SJCRH30 (cell line): Measurements from ENCODE around the gene PLCZ1. TPM values are rescaled to one million over a fixed set of nuclear protein-coding genes. Genes with fewer than 3 reads are reported as not detected.
"Not testable (repeated sequence)": the region's sequence is repeated elsewhere in the genome, so short reads cannot be mapped to it uniquely, and the experiment has no call there.

Experiments used
- DNase-seq, 2 experiments: peaks; one replicate each; pipeline ENCODE4 v3.0.0-alpha.2; 2015 to 2020
- H3K27ac ChIP-seq: fragments of 250-450 bp; sonication (Bioruptor Pico); 2 replicates; pipeline ENCODE4 v1.5.1; 2020; ENCODE audit warnings: mild to moderate bottlenecking, moderate library complexity
- H3K27me3 ChIP-seq: fragments of 250-450 bp; sonication (Bioruptor Pico); 2 replicates; pipeline ENCODE4 v1.5.1; 2020; ENCODE audit warnings: mild to moderate bottlenecking, moderate library complexity
- H3K36me3 ChIP-seq: fragments of 250-450 bp; sonication (Bioruptor Pico); 2 replicates; pipeline ENCODE4 v1.5.1; 2020; ENCODE audit warnings: mild to moderate bottlenecking, moderate library complexity
- H3K4me1 ChIP-seq: fragments of 250-450 bp; sonication (Bioruptor Pico); 2 replicates; pipeline ENCODE4 v1.5.1; 2020; ENCODE audit warnings: mild to moderate bottlenecking, moderate library complexity
- H3K4me3 ChIP-seq: fragments of 250-450 bp; sonication (Bioruptor Pico); 2 replicates; pipeline ENCODE4 v1.5.1; 2020; ENCODE audit warnings: mild to moderate bottlenecking, moderate library complexity
- H3K9me3 ChIP-seq: fragments of 250-450 bp; sonication (Bioruptor Pico); replicated peaks from 2 replicates; pipeline ENCODE4 v1.5.1; 2020; ENCODE audit warnings: mild to moderate bottlenecking, moderate library complexity
- total RNA-seq: library from RNA; depleted of rRNA; stranded (reverse); fragments of >200 nt; shearing (Covaris generic); gene quantifications from 2 replicates; pipeline ENCODE4 v1.2.3, GENCODE V29; 2014

Gene PLCZ1
- total RNA-seq, 1 experiment from 2014 or later: not detected

DNA sequence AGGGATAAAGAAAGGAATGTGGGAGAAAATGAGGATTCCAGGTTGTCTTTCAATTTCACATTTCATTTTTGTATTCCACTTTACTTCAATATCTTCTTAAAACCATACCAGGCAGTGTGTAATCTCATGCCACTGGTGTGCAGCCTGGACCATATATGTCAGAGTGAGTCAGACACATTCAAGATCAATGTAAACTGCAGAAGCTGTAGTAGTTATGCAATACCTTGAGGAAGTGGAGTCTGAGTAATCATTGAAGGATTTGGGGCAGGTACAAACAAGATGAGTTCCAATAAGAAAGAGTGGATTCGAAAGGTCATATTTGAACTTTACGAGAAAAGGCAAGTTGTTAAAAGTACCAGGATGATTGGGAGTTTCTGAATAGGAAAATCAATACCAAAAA, 14.1 kb downstream of the PLCZ1 start:
- no peak for DNase-seq
- no peaks in the 10 kb centered on the region for H3K4me1 ChIP-seq
- no peaks in the 10 kb centered on the region for H3K9me3 ChIP-seq
- H3K4me3 ChIP-seq: no peak overlapping the region
- no peak overlapping the region for H3K27ac ChIP-seq
- no peaks in the 10 kb centered on the region for H3K27me3 ChIP-seq
- no peaks in the 10 kb centered on the region for H3K36me3 ChIP-seq

DNA sequence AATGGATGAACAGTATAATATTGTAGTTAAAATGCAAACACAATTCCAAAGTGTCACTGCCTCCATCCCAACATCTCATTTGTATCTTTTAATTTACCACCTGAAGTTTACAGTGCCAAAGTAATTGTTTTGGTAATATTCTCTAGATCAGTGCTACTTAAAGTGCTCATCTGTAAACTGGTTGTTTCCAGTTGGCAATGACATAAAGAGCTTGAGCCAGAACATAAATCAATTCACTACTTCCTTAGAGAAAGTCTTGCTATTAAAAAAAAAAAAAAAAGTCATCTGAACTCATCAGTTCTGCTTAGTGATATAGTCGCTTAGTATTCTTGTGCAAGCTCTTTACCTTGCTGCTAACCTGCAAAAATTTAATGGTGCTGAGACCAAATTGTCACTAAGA, 16.4 kb downstream of the PLCZ1 start:
- H3K27me3 ChIP-seq: no peaks in the 10 kb centered on the region
- no peaks in the 10 kb centered on the region for H3K36me3 ChIP-seq
- no peaks in the 10 kb centered on the region for H3K9me3 ChIP-seq
- no peak overlapping the region for H3K4me3 ChIP-seq
- no peaks in the 10 kb centered on the region for H3K4me1 ChIP-seq
- no peak for DNase-seq
- H3K27ac ChIP-seq: no peak overlapping the region

- no peak overlapping the region for H3K4me3 ChIP-seq
- no peaks in the 10 kb centered on the region for H3K27me3 ChIP-seq
- DNase-seq: no peak
- H3K4me1 ChIP-seq: no peaks in the 10 kb centered on the region
- no peaks in the 10 kb centered on the region for H3K9me3 ChIP-seq
- no peaks in the 10 kb centered on the region for H3K36me3 ChIP-seq
- no peak overlapping the region for H3K27ac ChIP-seq
Measured at GRCh38 chr12:18720690-18721089, 17.1 kb downstream of the PLCZ1 start.

- H3K27me3 ChIP-seq: no peaks in the 10 kb centered on the region
- no peak for DNase-seq
- no peak overlapping the region for H3K27ac ChIP-seq
- H3K9me3 ChIP-seq: no peaks in the 10 kb centered on the region
- H3K4me3 ChIP-seq: no peak overlapping the region
- no peaks in the 10 kb centered on the region for H3K4me1 ChIP-seq
- H3K36me3 ChIP-seq: no peaks in the 10 kb centered on the region
Measured at GRCh38 chr12:18719922-18720510, 17.8 kb downstream of the PLCZ1 start.

DNA sequence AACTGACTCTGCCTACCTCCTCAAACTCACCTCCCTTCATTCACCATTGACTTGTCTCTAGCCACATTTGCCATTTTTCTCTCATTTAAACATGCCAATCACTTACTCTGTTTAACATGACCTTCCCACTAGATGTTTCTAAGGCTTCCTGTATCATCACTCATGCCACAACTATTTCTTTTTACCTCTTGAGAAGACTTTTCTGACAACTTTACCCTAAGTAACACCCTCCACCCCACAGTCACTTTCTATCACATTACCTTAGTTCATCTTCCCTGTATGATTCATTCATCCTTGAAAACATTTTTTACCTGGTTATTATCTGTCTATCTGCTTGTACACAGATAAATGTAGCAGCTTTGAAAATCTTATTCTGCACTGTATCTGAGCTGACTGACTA, 19.4 kb downstream of the PLCZ1 start:
- Histone ChIP-seq H3K27ac (no peak overlapping the region), H3K9me3 (no peaks in the 10 kb centered on the region), H3K36me3 (no peaks in the 10 kb centered on the region), H3K4me3 (no peak overlapping the region), H3K27me3 (no peaks in the 10 kb centered on the region), H3K4me1 (no peaks in the 10 kb centered on the region)
- DNase-seq: no peak

GRCh38 chr12:18716236-18716635, 21.6 kb downstream of the PLCZ1 start:
- no peak for DNase-seq
- no peaks in the 10 kb centered on the region for H3K27me3 ChIP-seq
- H3K36me3 ChIP-seq: no peaks in the 10 kb centered on the region
- H3K27ac ChIP-seq: no peak overlapping the region
- no peaks in the 10 kb centered on the region for H3K9me3 ChIP-seq
- H3K4me3 ChIP-seq: no peak overlapping the region
- no peaks in the 10 kb centered on the region for H3K4me1 ChIP-seq

GRCh38 chr12:18706798-18707197, 31.0 kb downstream of the PLCZ1 start:
- peak in 1 of 2 experiments; percentile 2 for DNase-seq
- H3K4me1 ChIP-seq: no peaks in the 10 kb centered on the region
- no peaks in the 10 kb centered on the region for H3K27me3 ChIP-seq
- no peaks in the 10 kb centered on the region for H3K36me3 ChIP-seq
- no peak overlapping the region for H3K27ac ChIP-seq
- H3K4me3 ChIP-seq: no peak overlapping the region
- no peaks in the 10 kb centered on the region for H3K9me3 ChIP-seq

GRCh38 chr12:18703911-18704310, 33.9 kb downstream of the PLCZ1 start:
- no peaks in the 10 kb centered on the region for H3K36me3 ChIP-seq
- no peaks in the 10 kb centered on the region for H3K9me3 ChIP-seq
- H3K27me3 ChIP-seq: no peaks in the 10 kb centered on the region
- H3K4me1 ChIP-seq: no peaks in the 10 kb centered on the region
- H3K27ac ChIP-seq: no peak overlapping the region
- DNase-seq: no peak
- no peak overlapping the region for H3K4me3 ChIP-seq

- Histone ChIP-seq H3K27ac (no peak overlapping the region), H3K27me3 (no peaks in the 10 kb centered on the region), H3K9me3 (no peaks in the 10 kb centered on the region), H3K4me1 (no peaks in the 10 kb centered on the region), H3K4me3 (no peak overlapping the region), H3K36me3 (no peaks in the 10 kb centered on the region)
- no peak for DNase-seq
Measured at GRCh38 chr12:18703321-18703720, 34.5 kb downstream of the PLCZ1 start.

- H3K27ac ChIP-seq: no peak overlapping the region
- no peak for DNase-seq
Measured at GRCh38 chr12:18700271-18700670, 37.5 kb downstream of the PLCZ1 start.

DNA sequence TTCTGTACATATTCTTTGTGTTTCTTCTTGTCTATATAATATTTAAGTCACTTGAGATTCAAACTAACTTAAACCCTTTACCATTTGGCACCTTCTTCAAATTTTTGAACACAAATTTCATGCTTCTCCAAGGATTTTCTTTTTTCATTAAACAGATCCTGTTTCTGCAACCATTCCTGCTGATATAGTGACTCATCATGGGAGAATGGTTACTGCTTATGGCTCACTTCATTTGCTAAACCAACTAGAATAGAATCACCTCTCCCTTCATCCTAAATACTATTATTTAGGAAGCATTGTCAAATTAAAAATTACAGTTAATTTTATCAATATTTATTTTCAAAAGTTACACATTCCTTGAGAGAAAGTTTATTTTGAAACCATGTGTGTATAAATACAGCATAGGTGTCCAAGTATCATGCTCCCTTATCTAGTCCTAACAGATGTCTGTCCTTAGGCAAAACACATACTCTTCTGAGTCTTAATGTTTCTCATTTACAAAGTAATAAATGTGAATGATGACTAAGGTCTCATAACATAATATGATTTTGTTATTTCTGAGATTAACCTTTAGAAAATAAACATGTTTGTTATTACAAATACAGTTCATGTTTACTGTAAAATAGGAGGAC, 40.7 kb downstream of the PLCZ1 start:
- DNase-seq: peak in 1 of 2 experiments; percentile 14
- H3K36me3 ChIP-seq: no peaks in the 10 kb centered on the region
- no peak overlapping the region for H3K27ac ChIP-seq

More at GRCh38 chr12:18700271-18700670, 37.5 kb downstream of the PLCZ1 start:
- no peaks in the 10 kb centered on the region for H3K27me3 ChIP-seq
- no peaks in the 10 kb centered on the region for H3K36me3 ChIP-seq
- peaks cover 2% of the 10 kb centered on the region; the same call in 1 of the 2 replicates for H3K4me1 ChIP-seq
- no peak overlapping the region for H3K4me3 ChIP-seq
- no peaks in the 10 kb centered on the region for H3K9me3 ChIP-seq

DNA sequence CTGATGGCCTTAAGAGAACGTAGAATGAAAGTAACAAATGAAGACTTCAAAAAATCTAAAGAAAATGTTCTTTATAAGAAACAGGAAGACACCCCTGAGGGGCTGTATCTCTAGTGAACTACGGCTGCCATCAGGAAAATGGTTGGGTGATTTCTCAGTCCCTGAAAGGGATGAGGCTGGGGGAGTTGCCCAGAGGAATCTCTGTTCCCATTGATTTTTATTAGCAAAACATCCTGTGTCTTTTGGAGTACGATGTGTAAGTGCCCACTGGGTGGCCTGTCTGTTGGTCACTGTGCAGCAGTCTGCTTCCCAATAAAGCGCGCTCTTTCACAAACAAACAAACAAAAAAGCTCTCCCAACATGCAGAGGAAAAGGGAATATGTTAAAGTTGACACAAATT, 43.8 kb downstream of the PLCZ1 start:
- not testable (repeated sequence) for H3K27me3 ChIP-seq, H3K36me3 ChIP-seq, H3K4me1 ChIP-seq, H3K4me3 ChIP-seq, DNase-seq, H3K9me3 ChIP-seq, H3K27ac ChIP-seq

More for the DNA sequence above, 40.7 kb downstream of the PLCZ1 start:
- H3K27me3 ChIP-seq: no peaks in the 10 kb centered on the region
- H3K4me1 ChIP-seq: peaks cover 2% of the 10 kb centered on the region; the same call in 1 of the 2 replicates
- H3K4me3 ChIP-seq: no peak overlapping the region
- no peaks in the 10 kb centered on the region for H3K9me3 ChIP-seq

DNA sequence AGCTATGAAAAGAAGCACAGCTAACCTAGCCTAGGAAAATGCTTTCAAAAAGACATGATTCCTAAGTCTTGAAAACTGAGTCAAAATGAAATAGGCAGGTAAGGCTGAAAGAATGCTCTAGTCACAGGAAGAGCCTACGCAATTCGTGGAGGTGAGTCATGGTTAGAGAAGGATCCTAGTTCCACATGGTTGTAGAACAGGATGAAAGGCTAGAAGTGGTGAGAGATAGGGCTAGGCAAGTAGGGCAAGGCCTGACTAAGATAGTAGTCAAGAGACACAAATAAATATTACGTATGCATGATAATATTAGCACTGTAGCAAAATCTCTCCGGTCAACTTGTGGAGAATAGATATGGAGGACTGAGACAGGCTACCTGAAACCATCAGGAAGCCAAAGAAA, 47.2 kb downstream of the PLCZ1 start:
- H3K4me1 ChIP-seq: no peaks in the 10 kb centered on the region
- no peak overlapping the region for H3K27ac ChIP-seq
- DNase-seq: no peak
- no peaks in the 10 kb centered on the region for H3K9me3 ChIP-seq
- H3K27me3 ChIP-seq: no peaks in the 10 kb centered on the region
- H3K4me3 ChIP-seq: no peak overlapping the region
- H3K36me3 ChIP-seq: no peaks in the 10 kb centered on the region

DNA sequence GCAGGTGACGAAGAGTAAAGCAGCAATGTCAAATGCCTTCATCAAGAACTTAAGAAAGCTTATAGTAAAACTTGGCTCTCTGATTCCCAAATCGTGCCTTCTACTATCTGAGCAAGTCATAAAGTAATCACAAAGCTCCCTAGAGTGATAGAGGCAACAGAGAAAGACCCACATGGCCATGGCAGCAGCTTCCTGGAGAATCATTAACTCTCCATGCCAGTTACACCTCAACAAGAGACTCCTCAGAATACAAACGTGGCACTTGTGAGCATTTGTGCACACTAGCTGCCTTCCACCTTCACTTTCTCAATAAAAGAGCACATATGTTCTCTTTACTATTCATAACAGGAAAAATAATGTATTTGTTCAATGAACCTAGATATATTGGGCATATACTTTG, 48.0 kb downstream of the PLCZ1 start:
- H3K36me3 ChIP-seq: no peaks in the 10 kb centered on the region
- H3K4me3 ChIP-seq: no peak overlapping the region
- no peak overlapping the region for H3K27ac ChIP-seq
- H3K27me3 ChIP-seq: no peaks in the 10 kb centered on the region
- H3K4me1 ChIP-seq: no peaks in the 10 kb centered on the region
- no peak for DNase-seq
- no peaks in the 10 kb centered on the region for H3K9me3 ChIP-seq

DNA sequence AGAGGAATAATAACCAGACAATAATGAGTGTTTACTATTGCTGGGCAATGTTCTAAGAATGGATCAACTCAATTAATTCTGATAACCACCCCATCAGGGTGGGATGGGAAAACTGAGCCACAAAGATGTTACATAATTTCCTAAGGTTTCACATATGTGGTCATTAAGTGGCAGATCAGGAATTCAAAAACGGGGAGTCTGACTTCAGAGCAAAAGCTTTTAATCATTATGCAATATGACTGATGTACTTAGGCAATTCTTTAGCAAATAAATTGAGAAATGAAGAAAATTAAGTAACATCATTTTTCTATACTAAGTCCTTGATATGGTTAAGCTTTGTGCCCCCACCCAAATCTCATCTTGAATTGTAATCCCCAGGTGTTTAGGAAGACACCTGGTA, 53.4 kb downstream of the PLCZ1 start:
- Histone ChIP-seq H3K27ac (no peak overlapping the region), H3K4me3 (no peak overlapping the region), H3K27me3 (no peaks in the 10 kb centered on the region), H3K9me3 (no peaks in the 10 kb centered on the region), H3K36me3 (no peaks in the 10 kb centered on the region), H3K4me1 (no peaks in the 10 kb centered on the region)
- no peak for DNase-seq
